Measurements from ENCODE around the gene KRTAP10-5.

DNA sequence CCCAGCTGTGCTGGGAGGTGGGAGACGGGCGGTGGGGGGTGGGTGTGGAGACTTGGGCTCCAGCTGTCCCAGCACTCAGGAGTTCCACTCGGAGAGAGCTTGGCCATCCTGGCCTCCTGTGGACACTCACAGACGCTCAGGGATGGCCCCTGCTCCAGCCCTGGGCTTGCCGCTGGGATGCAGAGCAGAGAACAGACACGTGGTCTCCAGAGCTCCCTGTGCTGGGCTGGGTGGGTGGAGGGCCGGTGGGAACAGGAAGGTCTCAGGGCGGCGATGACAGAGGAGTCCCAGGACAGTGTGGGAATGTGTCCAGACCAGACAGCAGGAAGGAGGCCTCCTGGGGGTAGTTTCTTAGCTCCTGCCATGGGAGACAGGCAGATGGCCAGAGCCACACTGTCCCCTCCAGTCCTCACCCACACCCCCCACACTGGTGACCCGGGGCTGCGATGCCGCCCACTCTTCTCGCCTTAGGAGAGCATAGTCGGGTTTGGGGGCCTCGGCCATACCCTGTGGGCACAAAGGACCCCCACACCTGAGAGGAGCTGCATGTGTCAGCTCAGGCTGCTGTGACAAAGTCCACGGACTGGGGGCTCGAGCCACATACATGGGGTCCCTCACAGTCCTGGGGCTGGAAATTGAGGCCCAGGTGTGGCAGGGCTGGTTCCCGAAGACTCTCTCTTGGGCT is 48.4 kb upstream of the KRTAP10-5 start:
- TF ChIP-seq POLR2A (IDR thresholded peaks at IDR 0.05) = no peak
- TF ChIP-seq, protein P1, sequence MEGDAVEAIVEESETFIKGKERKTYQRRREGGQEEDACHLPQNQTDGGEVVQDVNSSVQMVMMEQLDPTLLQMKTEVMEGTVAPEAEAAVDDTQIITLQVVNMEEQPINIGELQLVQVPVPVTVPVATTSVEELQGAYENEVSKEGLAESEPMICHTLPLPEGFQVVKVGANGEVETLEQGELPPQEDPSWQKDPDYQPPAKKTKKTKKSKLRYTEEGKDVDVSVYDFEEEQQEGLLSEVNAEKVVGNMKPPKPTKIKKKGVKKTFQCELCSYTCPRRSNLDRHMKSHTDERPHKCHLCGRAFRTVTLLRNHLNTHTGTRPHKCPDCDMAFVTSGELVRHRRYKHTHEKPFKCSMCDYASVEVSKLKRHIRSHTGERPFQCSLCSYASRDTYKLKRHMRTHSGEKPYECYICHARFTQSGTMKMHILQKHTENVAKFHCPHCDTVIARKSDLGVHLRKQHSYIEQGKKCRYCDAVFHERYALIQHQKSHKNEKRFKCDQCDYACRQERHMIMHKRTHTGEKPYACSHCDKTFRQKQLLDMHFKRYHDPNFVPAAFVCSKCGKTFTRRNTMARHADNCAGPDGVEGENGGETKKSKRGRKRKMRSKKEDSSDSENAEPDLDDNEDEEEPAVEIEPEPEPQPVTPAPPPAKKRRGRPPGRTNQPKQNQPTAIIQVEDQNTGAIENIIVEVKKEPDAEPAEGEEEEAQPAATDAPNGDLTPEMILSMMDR (IDR thresholded peaks at IDR 0.05 in 4 of 5, conservative IDR thresholded peaks at IDR 0.05 in 1 of 5) = no peak

Measured in gastrocnemius medialis (tissue), 4 donors.